ENCODE results near the gene RAPGEF1.

Gene RAPGEF1

GRCh38 chr9:131623655-131624330, 116.1 kb downstream of the RAPGEF1 start:
- no peak for DNase-seq (ENCODE audit: low read depth)

GRCh38 chr9:131622523-131622922, 117.4 kb downstream of the RAPGEF1 start:
- no peak for DNase-seq (ENCODE audit: low read depth)

- no peak for DNase-seq (ENCODE audit: low read depth)
Observed at GRCh38 chr9:131621551-131622358, 118.1 kb downstream of the RAPGEF1 start.

- no peak for DNase-seq (ENCODE audit: low read depth)
Observed at GRCh38 chr9:131620764-131621520, 118.9 kb downstream of the RAPGEF1 start.

GRCh38 chr9:131619680-131620079, 120.2 kb downstream of the RAPGEF1 start:
- no peak for DNase-seq (ENCODE audit: low read depth)

GRCh38 chr9:131618785-131619184, 121.1 kb downstream of the RAPGEF1 start:
- no peak for DNase-seq (ENCODE audit: low read depth)

GRCh38 chr9:131618071-131618479, 121.8 kb downstream of the RAPGEF1 start:
- DNase-seq (ENCODE audit: low read depth), result no peak

- DNase-seq (ENCODE audit: low read depth), result no peak
Observed at GRCh38 chr9:131617611-131618010, 122.3 kb downstream of the RAPGEF1 start.

GRCh38 chr9:131616983-131617604, 122.8 kb downstream of the RAPGEF1 start:
- DNase-seq (ENCODE audit: low read depth), result no peak

- no peak for DNase-seq (ENCODE audit: low read depth)
Observed at GRCh38 chr9:131614340-131614915, 125.4 kb downstream of the RAPGEF1 start.

GRCh38 chr9:131613921-131614320, 126.0 kb downstream of the RAPGEF1 start:
- DNase-seq (ENCODE audit: low read depth), result no peak

GRCh38 chr9:131612851-131613250, 127.0 kb downstream of the RAPGEF1 start:
- no peak for DNase-seq (ENCODE audit: low read depth)

- DNase-seq (ENCODE audit: low read depth), result no peak
Observed at GRCh38 chr9:131611586-131612315, 128.1 kb downstream of the RAPGEF1 start.

- no peak for DNase-seq (ENCODE audit: low read depth)
Observed at GRCh38 chr9:131610231-131610761, 129.6 kb downstream of the RAPGEF1 start.

- no peak for DNase-seq (ENCODE audit: low read depth)
Observed at GRCh38 chr9:131609099-131609830, 130.6 kb downstream of the RAPGEF1 start.

- no peak for DNase-seq (ENCODE audit: low read depth)
Observed at GRCh38 chr9:131608493-131609037, 131.3 kb downstream of the RAPGEF1 start.

- no peak for DNase-seq (ENCODE audit: low read depth)
Observed at GRCh38 chr9:131607591-131607990, 132.3 kb downstream of the RAPGEF1 start.

GRCh38 chr9:131606896-131607567, 132.8 kb downstream of the RAPGEF1 start:
- no peak for DNase-seq (ENCODE audit: low read depth)

Data from stimulated activated CD8-positive, alpha-beta memory T cell treated with anti-CD3 and anti-CD28 coated beads, Interleukin-15, amount 100 ng/mL, for 24 hours (primary cell).